PFSK-1 (cell line): Measurements from ENCODE around the gene RPAP3.

Experiments used
- POLR2AphosphoS5 ChIP-seq: IDR thresholded peaks from 2 replicates; pipeline ENCODE4 v1.6.1; 2012; ENCODE audit warnings: low read depth, mild to moderate bottlenecking, control low read depth, low read length, moderate library complexity
- REST ChIP-seq, 2 experiments: IDR thresholded peaks; 2 replicates each; pipeline versions ENCODE4 v1.6.1 to v1.8.0; 2011 to 2012; ENCODE audit warnings: low read depth in 2 of 2, low read length in 2 of 2, control low read depth in 1 of 2, inconsistent platforms in 1 of 2, mild to moderate bottlenecking in 1 of 2, moderate library complexity in 1 of 2; ENCODE audit not compliant: insufficient read depth in 1 of 2
- SIN3A ChIP-seq: IDR thresholded peaks from 2 replicates; pipeline ENCODE4 v1.6.1; 2012; ENCODE audit warnings: mild to moderate bottlenecking, low read length, moderate library complexity, borderline replicate concordance; ENCODE audit not compliant: insufficient read depth
- TAF1 ChIP-seq: IDR thresholded peaks from 2 replicates; pipeline ENCODE4 v1.6.1; 2012; ENCODE audit warnings: low read length, control low read depth, borderline replicate concordance; ENCODE audit not compliant: insufficient read depth

- no peak for TF ChIP-seq REST (IDR thresholded peaks at IDR 0.05; ENCODE audit: insufficient read depth in 1 of 2, low read depth in 2 of 2, low read length in 2 of 2)
- TF ChIP-seq POLR2AphosphoS5, result no peak
- no peak for TF ChIP-seq SIN3A
- no peak for TF ChIP-seq TAF1
Measured at GRCh38 chr12:47754126-47754525, 48.3 kb upstream of the RPAP3 start.
